ENCODE results near the gene UBR4.

Gene UBR4

GRCh38 chr1:19068639-19069276 lies 141.3 kb downstream of the UBR4 start:
- Histone ChIP-seq H3K36me3 (peaks cover 18% of the 10 kb centered on the region), H3K9me3 (no peaks in the 10 kb centered on the region), H3K4me1 (ENCODE audit: control insufficient read depth in 1 of 2, insufficient read depth in 1 of 2, low read depth in 1 of 2, low read length in 1 of 2) (no peaks in the 10 kb centered on the region), H3K27ac (no peak overlapping the region), H3K4me3 (ENCODE audit: low read depth in 1 of 2, low read length in 1 of 2) (no peak overlapping the region), H3K27me3 (no peaks in the 10 kb centered on the region)
- no peak for TF ChIP-seq CTCF (IDR thresholded peaks at IDR 0.05)

- no peak overlapping the region for H3K27ac ChIP-seq
- no peak for TF ChIP-seq CTCF (IDR thresholded peaks at IDR 0.05)
These were observed 142.0 kb downstream of the UBR4 start for GRCh38 chr1:19067912-19068638.

GRCh38 chr1:19067182-19067911 lies 142.7 kb downstream of the UBR4 start:
- H3K4me3 ChIP-seq (ENCODE audit: low read depth in 1 of 2, low read length in 1 of 2) = no peak overlapping the region
- no peak for TF ChIP-seq CTCF (IDR thresholded peaks at IDR 0.05)

More at GRCh38 chr1:19067912-19068638, 142.0 kb downstream of the UBR4 start:
- Histone ChIP-seq H3K27me3 (no peaks in the 10 kb centered on the region), H3K4me1 (ENCODE audit: control insufficient read depth in 1 of 2, insufficient read depth in 1 of 2, low read depth in 1 of 2, low read length in 1 of 2) (no peaks in the 10 kb centered on the region), H3K9me3 (no peaks in the 10 kb centered on the region), H3K4me3 (ENCODE audit: low read depth in 1 of 2, low read length in 1 of 2) (no peak overlapping the region), H3K36me3 (peaks cover 11% of the 10 kb centered on the region)

GRCh38 chr1:19066874-19067181 lies 143.2 kb downstream of the UBR4 start:
- no peak for TF ChIP-seq CTCF (IDR thresholded peaks at IDR 0.05)
- H3K27ac ChIP-seq = no peak overlapping the region
- no peak overlapping the region for H3K4me3 ChIP-seq (ENCODE audit: low read depth in 1 of 2, low read length in 1 of 2)
- H3K27me3 ChIP-seq = no peaks in the 10 kb centered on the region
- H3K4me1 ChIP-seq (ENCODE audit: control insufficient read depth in 1 of 2, insufficient read depth in 1 of 2, low read depth in 1 of 2, low read length in 1 of 2) = no peaks in the 10 kb centered on the region
- no peaks in the 10 kb centered on the region for H3K9me3 ChIP-seq
- no peaks in the 10 kb centered on the region for H3K36me3 ChIP-seq

More at GRCh38 chr1:19067182-19067911, 142.7 kb downstream of the UBR4 start:
- H3K9me3 ChIP-seq = no peaks in the 10 kb centered on the region
- H3K27ac ChIP-seq = no peak overlapping the region
- H3K4me1 ChIP-seq (ENCODE audit: control insufficient read depth in 1 of 2, insufficient read depth in 1 of 2, low read depth in 1 of 2, low read length in 1 of 2) = no peaks in the 10 kb centered on the region
- H3K27me3 ChIP-seq = no peaks in the 10 kb centered on the region
- H3K36me3 ChIP-seq = peaks cover 4% of the 10 kb centered on the region

GRCh38 chr1:19066248-19066873 lies 143.7 kb downstream of the UBR4 start:
- no peak for TF ChIP-seq CTCF (IDR thresholded peaks at IDR 0.05)
- H3K36me3 ChIP-seq = no peaks in the 10 kb centered on the region

More at GRCh38 chr1:19066248-19066873, 143.7 kb downstream of the UBR4 start:
- H3K27ac ChIP-seq = no peak overlapping the region
- H3K9me3 ChIP-seq = no peaks in the 10 kb centered on the region
- H3K27me3 ChIP-seq = no peaks in the 10 kb centered on the region
- H3K4me3 ChIP-seq (ENCODE audit: low read depth in 1 of 2, low read length in 1 of 2) = no peak overlapping the region
- H3K4me1 ChIP-seq (ENCODE audit: control insufficient read depth in 1 of 2, insufficient read depth in 1 of 2, low read depth in 1 of 2, low read length in 1 of 2) = no peaks in the 10 kb centered on the region

All from neutrophil (primary cell).